WTC11 (cell line): ENCODE measurements around the gene TLK1.

Experiments
- ATF3 ChIP-seq: sonication (generic); formaldehyde crosslinking; conservative IDR thresholded peaks from 2 replicates; pipeline ENCODE4 v1.8.1; 2022; ENCODE audit warnings: mild to moderate bottlenecking, missing genetic modification reagents
- CTCF ChIP-seq: fragments of 200-600 bp; IDR thresholded peaks from 2 replicates; pipeline ENCODE4 v1.8.0; 2022; ENCODE audit warnings: antibody characterized with exemption
- E2F1 ChIP-seq: sonication (generic); formaldehyde crosslinking; IDR thresholded peaks from 2 replicates; pipeline ENCODE4 v1.8.0; 2022; ENCODE audit warnings: mild to moderate bottlenecking, missing genetic modification reagents
- E2F5 ChIP-seq: sonication (generic); formaldehyde crosslinking; IDR thresholded peaks from 2 replicates; pipeline ENCODE4 v1.8.1; 2022; ENCODE audit warnings: mild to moderate bottlenecking, moderate library complexity, missing genetic modification reagents
- ETV6 ChIP-seq: sonication (generic); formaldehyde crosslinking; IDR thresholded peaks from 2 replicates; pipeline ENCODE4 v1.8.1; 2022; ENCODE audit warnings: mild to moderate bottlenecking, missing genetic modification reagents
- USF1 ChIP-seq: sonication (generic); formaldehyde crosslinking; IDR thresholded peaks from 2 replicates; pipeline ENCODE4 v1.8.0; 2022; ENCODE audit warnings: mild to moderate bottlenecking, missing genetic modification reagents
- ZNF138 ChIP-seq: sonication (generic); formaldehyde crosslinking; conservative IDR thresholded peaks from 2 replicates; pipeline ENCODE4 v1.8.1; 2022; ENCODE audit warnings: mild to moderate bottlenecking, moderate library complexity, missing genetic modification reagents
- TF ChIP-seq, protein P1 (sequence below): fragments of 250-450 bp; sonication (Bioruptor Pico); IDR thresholded peaks from 2 replicates; pipeline ENCODE4 v2.1.2; 2022; ENCODE audit warnings: mild to moderate bottlenecking, moderate library complexity
- TF ChIP-seq, protein P2 (sequence below): sonication (generic); formaldehyde crosslinking; IDR thresholded peaks from 2 replicates; pipeline ENCODE4 v1.8.1; 2022; ENCODE audit warnings: low read depth, mild to moderate bottlenecking, moderate library complexity, missing genetic modification reagents, borderline replicate concordance
- TF ChIP-seq, protein P3 (sequence below): sonication (generic); formaldehyde crosslinking; IDR thresholded peaks from 2 replicates; pipeline ENCODE4 v1.8.1; 2023; ENCODE audit warnings: mild to moderate bottlenecking, missing genetic modification reagents
- TF ChIP-seq, protein P4 (sequence below): sonication (generic); formaldehyde crosslinking; IDR thresholded peaks from 2 replicates; pipeline ENCODE4 v1.8.0; 2022; ENCODE audit warnings: missing genetic modification reagents
- TF ChIP-seq, protein P5 (sequence below): sonication (generic); formaldehyde crosslinking; IDR thresholded peaks from 2 replicates; pipeline ENCODE4 v1.8.0; 2023; ENCODE audit warnings: mild to moderate bottlenecking, missing genetic modification reagents
- TF ChIP-seq, protein P6 (sequence below): sonication (generic); formaldehyde crosslinking; IDR thresholded peaks from 2 replicates; pipeline ENCODE4 v1.8.0; 2022; ENCODE audit warnings: mild to moderate bottlenecking, missing genetic modification reagents

DNA sequence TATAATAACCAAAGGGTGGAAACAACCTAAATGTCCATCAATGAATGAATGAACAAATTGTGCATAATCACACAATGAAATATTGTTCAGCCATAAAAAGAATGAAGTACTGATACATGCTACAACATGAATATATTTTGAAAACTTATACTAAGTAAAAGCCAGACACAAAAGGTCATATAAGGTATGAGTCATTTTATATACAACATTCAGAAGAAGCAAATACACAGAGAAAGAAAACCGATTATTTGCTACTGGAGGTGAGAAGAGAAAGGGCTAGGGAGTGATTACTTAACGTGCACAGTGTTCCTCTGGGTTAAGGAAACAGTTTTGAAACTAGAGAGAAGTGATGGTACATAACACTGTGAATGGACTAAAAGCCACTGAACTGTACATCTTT lies 126.4 kb downstream of the TLK1 start:
- TF ChIP-seq, protein P1, sequence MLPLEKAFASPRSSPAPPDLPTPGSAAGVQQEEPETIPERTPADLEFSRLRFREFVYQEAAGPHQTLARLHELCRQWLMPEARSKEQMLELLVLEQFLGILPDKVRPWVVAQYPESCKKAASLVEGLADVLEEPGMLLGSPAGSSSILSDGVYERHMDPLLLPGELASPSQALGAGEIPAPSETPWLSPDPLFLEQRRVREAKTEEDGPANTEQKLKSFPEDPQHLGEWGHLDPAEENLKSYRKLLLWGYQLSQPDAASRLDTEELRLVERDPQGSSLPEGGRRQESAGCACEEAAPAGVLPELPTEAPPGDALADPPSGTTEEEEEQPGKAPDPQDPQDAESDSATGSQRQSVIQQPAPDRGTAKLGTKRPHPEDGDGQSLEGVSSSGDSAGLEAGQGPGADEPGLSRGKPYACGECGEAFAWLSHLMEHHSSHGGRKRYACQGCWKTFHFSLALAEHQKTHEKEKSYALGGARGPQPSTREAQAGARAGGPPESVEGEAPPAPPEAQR (CRISPR knock-in tag) = no peak
- TF ChIP-seq, protein P2, sequence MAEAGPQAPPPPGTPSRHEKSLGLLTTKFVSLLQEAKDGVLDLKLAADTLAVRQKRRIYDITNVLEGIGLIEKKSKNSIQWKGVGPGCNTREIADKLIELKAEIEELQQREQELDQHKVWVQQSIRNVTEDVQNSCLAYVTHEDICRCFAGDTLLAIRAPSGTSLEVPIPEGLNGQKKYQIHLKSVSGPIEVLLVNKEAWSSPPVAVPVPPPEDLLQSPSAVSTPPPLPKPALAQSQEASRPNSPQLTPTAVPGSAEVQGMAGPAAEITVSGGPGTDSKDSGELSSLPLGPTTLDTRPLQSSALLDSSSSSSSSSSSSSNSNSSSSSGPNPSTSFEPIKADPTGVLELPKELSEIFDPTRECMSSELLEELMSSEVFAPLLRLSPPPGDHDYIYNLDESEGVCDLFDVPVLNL (CRISPR knock-in tag) = no peak
- TF ChIP-seq ETV6 (CRISPR knock-in tag) (no peak), ZNF138 (no peak), CTCF (no peak), ATF3 (CRISPR knock-in tag) (no peak), E2F5 (CRISPR knock-in tag) (no peak), USF1 (no peak), E2F1 (CRISPR knock-in tag) (no peak)
- TF ChIP-seq, protein P3, sequence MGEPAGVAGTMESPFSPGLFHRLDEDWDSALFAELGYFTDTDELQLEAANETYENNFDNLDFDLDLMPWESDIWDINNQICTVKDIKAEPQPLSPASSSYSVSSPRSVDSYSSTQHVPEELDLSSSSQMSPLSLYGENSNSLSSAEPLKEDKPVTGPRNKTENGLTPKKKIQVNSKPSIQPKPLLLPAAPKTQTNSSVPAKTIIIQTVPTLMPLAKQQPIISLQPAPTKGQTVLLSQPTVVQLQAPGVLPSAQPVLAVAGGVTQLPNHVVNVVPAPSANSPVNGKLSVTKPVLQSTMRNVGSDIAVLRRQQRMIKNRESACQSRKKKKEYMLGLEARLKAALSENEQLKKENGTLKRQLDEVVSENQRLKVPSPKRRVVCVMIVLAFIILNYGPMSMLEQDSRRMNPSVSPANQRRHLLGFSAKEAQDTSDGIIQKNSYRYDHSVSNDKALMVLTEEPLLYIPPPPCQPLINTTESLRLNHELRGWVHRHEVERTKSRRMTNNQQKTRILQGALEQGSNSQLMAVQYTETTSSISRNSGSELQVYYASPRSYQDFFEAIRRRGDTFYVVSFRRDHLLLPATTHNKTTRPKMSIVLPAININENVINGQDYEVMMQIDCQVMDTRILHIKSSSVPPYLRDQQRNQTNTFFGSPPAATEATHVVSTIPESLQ = no peak
- TF ChIP-seq, protein P4, sequence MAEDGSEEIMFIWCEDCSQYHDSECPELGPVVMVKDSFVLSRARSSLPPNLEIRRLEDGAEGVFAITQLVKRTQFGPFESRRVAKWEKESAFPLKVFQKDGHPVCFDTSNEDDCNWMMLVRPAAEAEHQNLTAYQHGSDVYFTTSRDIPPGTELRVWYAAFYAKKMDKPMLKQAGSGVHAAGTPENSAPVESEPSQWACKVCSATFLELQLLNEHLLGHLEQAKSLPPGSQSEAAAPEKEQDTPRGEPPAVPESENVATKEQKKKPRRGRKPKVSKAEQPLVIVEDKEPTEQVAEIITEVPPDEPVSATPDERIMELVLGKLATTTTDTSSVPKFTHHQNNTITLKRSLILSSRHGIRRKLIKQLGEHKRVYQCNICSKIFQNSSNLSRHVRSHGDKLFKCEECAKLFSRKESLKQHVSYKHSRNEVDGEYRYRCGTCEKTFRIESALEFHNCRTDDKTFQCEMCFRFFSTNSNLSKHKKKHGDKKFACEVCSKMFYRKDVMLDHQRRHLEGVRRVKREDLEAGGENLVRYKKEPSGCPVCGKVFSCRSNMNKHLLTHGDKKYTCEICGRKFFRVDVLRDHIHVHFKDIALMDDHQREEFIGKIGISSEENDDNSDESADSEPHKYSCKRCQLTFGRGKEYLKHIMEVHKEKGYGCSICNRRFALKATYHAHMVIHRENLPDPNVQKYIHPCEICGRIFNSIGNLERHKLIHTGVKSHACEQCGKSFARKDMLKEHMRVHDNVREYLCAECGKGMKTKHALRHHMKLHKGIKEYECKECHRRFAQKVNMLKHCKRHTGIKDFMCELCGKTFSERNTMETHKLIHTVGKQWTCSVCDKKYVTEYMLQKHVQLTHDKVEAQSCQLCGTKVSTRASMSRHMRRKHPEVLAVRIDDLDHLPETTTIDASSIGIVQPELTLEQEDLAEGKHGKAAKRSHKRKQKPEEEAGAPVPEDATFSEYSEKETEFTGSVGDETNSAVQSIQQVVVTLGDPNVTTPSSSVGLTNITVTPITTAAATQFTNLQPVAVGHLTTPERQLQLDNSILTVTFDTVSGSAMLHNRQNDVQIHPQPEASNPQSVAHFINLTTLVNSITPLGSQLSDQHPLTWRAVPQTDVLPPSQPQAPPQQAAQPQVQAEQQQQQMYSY (CRISPR knock-in tag) = no peak
- TF ChIP-seq, protein P5, sequence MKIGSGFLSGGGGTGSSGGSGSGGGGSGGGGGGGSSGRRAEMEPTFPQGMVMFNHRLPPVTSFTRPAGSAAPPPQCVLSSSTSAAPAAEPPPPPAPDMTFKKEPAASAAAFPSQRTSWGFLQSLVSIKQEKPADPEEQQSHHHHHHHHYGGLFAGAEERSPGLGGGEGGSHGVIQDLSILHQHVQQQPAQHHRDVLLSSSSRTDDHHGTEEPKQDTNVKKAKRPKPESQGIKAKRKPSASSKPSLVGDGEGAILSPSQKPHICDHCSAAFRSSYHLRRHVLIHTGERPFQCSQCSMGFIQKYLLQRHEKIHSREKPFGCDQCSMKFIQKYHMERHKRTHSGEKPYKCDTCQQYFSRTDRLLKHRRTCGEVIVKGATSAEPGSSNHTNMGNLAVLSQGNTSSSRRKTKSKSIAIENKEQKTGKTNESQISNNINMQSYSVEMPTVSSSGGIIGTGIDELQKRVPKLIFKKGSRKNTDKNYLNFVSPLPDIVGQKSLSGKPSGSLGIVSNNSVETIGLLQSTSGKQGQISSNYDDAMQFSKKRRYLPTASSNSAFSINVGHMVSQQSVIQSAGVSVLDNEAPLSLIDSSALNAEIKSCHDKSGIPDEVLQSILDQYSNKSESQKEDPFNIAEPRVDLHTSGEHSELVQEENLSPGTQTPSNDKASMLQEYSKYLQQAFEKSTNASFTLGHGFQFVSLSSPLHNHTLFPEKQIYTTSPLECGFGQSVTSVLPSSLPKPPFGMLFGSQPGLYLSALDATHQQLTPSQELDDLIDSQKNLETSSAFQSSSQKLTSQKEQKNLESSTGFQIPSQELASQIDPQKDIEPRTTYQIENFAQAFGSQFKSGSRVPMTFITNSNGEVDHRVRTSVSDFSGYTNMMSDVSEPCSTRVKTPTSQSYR = no peak
- TF ChIP-seq, protein P6, sequence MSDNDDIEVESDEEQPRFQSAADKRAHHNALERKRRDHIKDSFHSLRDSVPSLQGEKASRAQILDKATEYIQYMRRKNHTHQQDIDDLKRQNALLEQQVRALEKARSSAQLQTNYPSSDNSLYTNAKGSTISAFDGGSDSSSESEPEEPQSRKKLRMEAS = no peak
